K562 (cell line): ENCODE measurements around the gene LDLR. TPM values are rescaled to one million over a fixed set of nuclear protein-coding genes. Genes with fewer than 3 reads are reported as not detected.
A peak's percentile ranks its signal among the peaks of the same experiment; 100 is the strongest.

ENCODE experiments used
- ATAC-seq: fragments of 200-7000 bp; cut with Tn5 transposase; 3 replicates; pipeline ENCODE4 v1.9.1; 2020; ENCODE audit warnings: moderate library complexity
- BruUV-seq: library from RNA; stranded (reverse); fragments of 400-500 nt; replicated peaks from 2 replicates; lab custom pipeline; 2021; lab: Mats Ljungman, UMichigan
- CTCF ChIA-PET: fragments of 300-600 bp; formaldehyde crosslinking; extraction: SDS; loops from one replicate; lab custom pipeline; 2021; ENCODE audit warnings: low intra/inter-chr PET ratio; lab: Yijun Ruan, JAX
- POLR2A ChIA-PET: fragments of 300-600, 350-650 bp; sonication (Branson Sonifier 250); formaldehyde crosslinking; extraction: SDS; loops from one replicate; lab custom pipeline; 2021; ENCODE audit warnings: antibody characterized with exemption, inconsistent platforms; lab: Yijun Ruan, JAX
- DNase-seq, 4 experiments: peaks; one replicate each; pipeline versions ENCODE4 v3.0.0 to v3.0.0-alpha.2; 2011 to 2018; ENCODE audit warnings: low spot score in 3 of 4, mixed read lengths in 3 of 4; ENCODE audit errors: extremely low read depth in 1 of 4
- FAIRE-seq: peaks from 2 replicates; lab custom pipeline; 2011; peaks lifted over from hg19 to GRCh38; lab: Jason Lieb, UNC
- H2AFZ ChIP-seq: 2 replicates; pipeline ENCODE4 v1.6.0; 2011; ENCODE audit warnings: low read depth, low read length, control low read depth, inconsistent platforms
- H3K27ac ChIP-seq: fragments of 200-600 bp; 3 replicates; pipeline ENCODE4 v1.8.0; 2011; ENCODE audit warnings: low read depth, mild to moderate bottlenecking, control low read depth, inconsistent platforms, low read length, moderate library complexity, mixed read lengths; ENCODE audit errors: extremely low read depth
- H3K27me3 ChIP-seq, 2 experiments: fragments of 300-600 bp in 1 of 2; 2 replicates in 1 of 2; 3 replicates in 1 of 2; pipeline versions ENCODE4 v1.6.0 to v1.8.0; 2011; ENCODE audit warnings: inconsistent platforms in 2 of 2, low read length in 2 of 2, mild to moderate bottlenecking in 1 of 2, mixed read lengths in 1 of 2, moderate library complexity in 1 of 2; ENCODE audit not compliant: control insufficient read depth in 2 of 2, insufficient read depth in 2 of 2
- H3K36me3 ChIP-seq: fragments of 300-600 bp; 3 replicates; pipeline ENCODE4 v1.8.0; 2011; ENCODE audit warnings: mild to moderate bottlenecking, low read length, inconsistent platforms; ENCODE audit not compliant: control insufficient read depth, insufficient read depth
- H3K4me1 ChIP-seq, 2 experiments: fragments of 200-600 bp in 1 of 2; replicated peaks in 1 of 2; 2 replicates in 1 of 2; 3 replicates in 1 of 2; pipeline versions ENCODE4 v1.5.1 to v1.8.0; 2011; ENCODE audit warnings: inconsistent platforms in 2 of 2, low read length in 2 of 2, mild to moderate bottlenecking in 1 of 2, mixed read lengths in 1 of 2, moderate library complexity in 1 of 2; ENCODE audit not compliant: control insufficient read depth in 2 of 2, insufficient read depth in 2 of 2
- H3K4me2 ChIP-seq: 2 replicates; pipeline ENCODE4 v1.6.1; 2011; ENCODE audit warnings: low read length, control low read depth, inconsistent platforms, mixed read lengths; ENCODE audit not compliant: insufficient read depth
- H3K4me3 ChIP-seq: fragments of 200-600 bp; sonication (generic), shearing (Covaris generic); 2 replicates; pipeline ENCODE4 v1.5.1; 2016; ENCODE audit warnings: control low read depth, inconsistent platforms
- H3K79me2 ChIP-seq: fragments of 200-600 bp; 3 replicates; pipeline ENCODE4 v1.8.0; 2011; ENCODE audit warnings: low read length, inconsistent platforms; ENCODE audit not compliant: control insufficient read depth, insufficient read depth
- H3K9ac ChIP-seq, 2 experiments: 2 replicates each; pipeline versions ENCODE4 v1.6.0 to v1.6.1; 2011; ENCODE audit warnings: low read depth in 2 of 2, low read length in 2 of 2, control low read depth in 1 of 2, inconsistent platforms in 1 of 2, mild to moderate bottlenecking in 1 of 2, mixed read lengths in 1 of 2; ENCODE audit not compliant: insufficient read depth in 1 of 2
- H3K9me1 ChIP-seq: one replicate; pipeline ENCODE4 v1.6.0; 2011; ENCODE audit warnings: inconsistent platforms, mild to moderate bottlenecking, low read length, moderate library complexity; ENCODE audit not compliant: control insufficient read depth, insufficient read depth
- H3K9me3 ChIP-seq: replicated peaks from 2 replicates; pipeline ENCODE4 v1.5.1; 2011; ENCODE audit warnings: low read depth, low read length, inconsistent platforms; ENCODE audit not compliant: control insufficient read depth, insufficient read depth
- H4K20me1 ChIP-seq: replicated peaks from 2 replicates; pipeline ENCODE4 v1.6.1; 2011; ENCODE audit warnings: low read length, inconsistent platforms, mixed read lengths; ENCODE audit not compliant: control insufficient read depth, insufficient read depth
- BRCA1 ChIP-seq, 2 experiments: fragments of 450-650 bp in 1 of 2; sonication (generic) in 1 of 2; formaldehyde crosslinking in 1 of 2; IDR thresholded peaks; 2 replicates each; pipeline versions ENCODE4 v1.5.0 to v1.6.1; 2017 to 2020; ENCODE audit warnings: mild to moderate bottlenecking in 1 of 2, missing genetic modification reagents in 1 of 2
- ILK ChIP-seq: fragments of 450-650 bp; IDR thresholded peaks from 2 replicates; pipeline ENCODE4 v1.6.1; 2016; ENCODE audit warnings: missing genetic modification characterization, low read depth, mild to moderate bottlenecking, missing compliant biosample characterization, moderate library complexity, borderline replicate concordance
- NFE2 ChIP-seq: IDR thresholded peaks from 2 replicates; pipeline ENCODE4 v1.6.1; 2014; ENCODE audit warnings: antibody characterized with exemption, low read depth
- NR2F6 ChIP-seq: fragments of 450-650 bp; formaldehyde crosslinking; IDR thresholded peaks from 2 replicates; pipeline ENCODE4 v1.4.0; 2020; ENCODE audit warnings: mild to moderate bottlenecking
- NR4A1 ChIP-seq, 2 experiments: fragments of 250-450 bp in 1 of 2; fragments of 450-650 bp in 1 of 2; sonication (Bioruptor Pico) in 1 of 2; IDR thresholded peaks; 2 replicates each; pipeline versions ENCODE4 v1.4.0 to v1.6.1; 2016 to 2020; ENCODE audit warnings: mild to moderate bottlenecking in 2 of 2, missing compliant biosample characterization in 1 of 2, missing genetic modification characterization in 1 of 2, moderate library complexity in 1 of 2
- RFX7 ChIP-seq: fragments of 250-450 bp; sonication (Bioruptor Pico); IDR thresholded peaks from 2 replicates; pipeline ENCODE4 v1.5.1; 2021; ENCODE audit warnings: mild to moderate bottlenecking
- RNF2 ChIP-seq: sonication (generic); IDR thresholded peaks from 2 replicates; pipeline ENCODE4 v1.6.1; 2016
- SMARCE1 ChIP-seq: fragments of 450-650 bp; IDR thresholded peaks from 2 replicates; pipeline ENCODE4 v1.7.1; 2016; ENCODE audit warnings: mild to moderate bottlenecking
- SPI1 ChIP-seq: IDR thresholded peaks from 2 replicates; pipeline ENCODE4 v1.6.1; 2011; ENCODE audit warnings: low read depth, low read length, control low read depth, borderline replicate concordance
- ZBTB40 ChIP-seq, 2 experiments: fragments of 450-650 bp in 1 of 2; sonication (generic) in 1 of 2; formaldehyde crosslinking in 1 of 2; IDR thresholded peaks; 2 replicates each; pipeline versions ENCODE4 v1.7.1 to v1.9.0; 2016 to 2022; ENCODE audit warnings: inconsistent platforms in 1 of 2, mild to moderate bottlenecking in 1 of 2, missing genetic modification reagents in 1 of 2
- ZNF224 ChIP-seq: sonication (generic); formaldehyde crosslinking; IDR thresholded peaks from 2 replicates; pipeline ENCODE4 v1.8.0; 2022; ENCODE audit warnings: mild to moderate bottlenecking, missing genetic modification reagents
- ZNF239 ChIP-seq: fragments of 250-450 bp; sonication (Bioruptor Pico); IDR thresholded peaks from 2 replicates; pipeline ENCODE4 v1.4.0; 2020; ENCODE audit warnings: mild to moderate bottlenecking
- ZNF695 ChIP-seq: fragments of 450-650 bp; formaldehyde crosslinking; IDR thresholded peaks from 2 replicates; pipeline ENCODE4 v1.4.0; 2020; ENCODE audit warnings: mild to moderate bottlenecking, moderate library complexity
- WGBS: fragments of 100-300 bp; shearing (Covaris generic); methylation state at CpG from one replicate; pipeline ENCODE4 v1.1.6; 2016; ENCODE audit warnings: low coverage, mixed read lengths; ENCODE audit not compliant: insufficient coverage; ENCODE audit errors: missing lambda C conversion rate; 5-methylcytosine and 5-hydroxymethylcytosine counted together
- in situ Hi-C: fragments of 300-500 bp; cut with MboI; formaldehyde crosslinking; loops from 4 replicates; pipeline ENCODE4 v1.15.0; 2018; ENCODE audit warnings: inconsistent platforms, mixed read lengths
- intact Hi-C: fragments of 100-400 bp; cut with micrococcal nuclease; formaldehyde crosslinking; loops from 2 replicates; pipeline ENCODE4 v1.14.2; 2022
- polyA plus RNA-seq, 8 experiments: library from polyadenylated mRNA; depleted of rRNA in 4 of 8; stranded (reverse) in 5 of 8; unstranded in 3 of 8; fragments of >200 nt; fragmentation: Nextera tagmentation in 2 of 8; fragmentation: Illumina TruSeq in 1 of 8; extraction: Ambion mirVana in 2 of 8; extraction: Trizol in 1 of 8; gene quantifications; 2 replicates each; pipeline versions ENCODE4 v1.2.1 to v1.2.3, GENCODE V29; 2011 to 2014; ENCODE audit warnings: inconsistent platforms in 1 of 8, missing spikeins in 1 of 8
- total RNA-seq, 7 experiments: library from RNA; depleted of rRNA in 6 of 7; stranded (reverse); fragments of >200 nt in 6 of 7; fragmentation: Illumina TruSeq in 2 of 7; extraction: Trizol in 2 of 7; gene quantifications; 2 replicates each; pipeline versions ENCODE4 v1.2.1 to v1.2.3, GENCODE V29; 2011 to 2021; ENCODE audit warnings: low replicate concordance in 1 of 7

The LDLR gene
- total and polyA plus RNA-seq, 9 of the 15 experiments (the other 6 are each of a cell fraction or from before 2014, with no cell fraction given), result 19.9 to 114 (median 56.3) TPM

- Histone ChIP-seq H3K9me3 (no peaks in the 10 kb centered on the region), H3K9ac (peak overlapping the region; percentile 95 to 99), H3K4me3 (peak overlapping the region; percentile 92), H3K9me1 (no peaks in the 10 kb centered on the region), H3K79me2 (peaks cover 46% of the 10 kb centered on the region), H2AFZ (no peak overlapping the region), H4K20me1 (no peaks in the 10 kb centered on the region), H3K4me1 (peaks cover 14 to 16% of the 10 kb centered on the region in 2 experiments; a peak in 4 of 5 replicates), H3K36me3 (peaks cover 24% of the 10 kb centered on the region; the same call in 2 of the 3 replicates), H3K27ac (peak overlapping the region; percentile 90), H3K27me3 (no peaks in the 10 kb centered on the region), H3K4me2 (peak overlapping the region; percentile 97)
- no peak for FAIRE-seq
- peak; percentile 11; the same call in 2 of the 3 replicates for ATAC-seq
- intact Hi-C loops (loop anchor here (5.0 kb wide), 1 partner anchor 43 kb away; the partner anchor contains the start of gene KANK2), in situ Hi-C loops (no loop called here)
- CTCF ChIA-PET, result no interaction called here
- WGBS, result 0% methylated on average over 6 of the region's 6 CpGs
- DNase-seq, result peak in 1 of 4 experiments; percentile 40
- POLR2A ChIA-PET, result interaction anchor here (0.7 to 8.1 kb wide), 4 partner anchors 9 to 110 kb away, joined by 3 to 52 read pairs (median 6); no protein-coding TSS in a partner anchor
- BruUV-seq, result TSS peak; percentile 56
- no peak for TF ChIP-seq NR4A1 (CRISPR knock-in tag; IDR thresholded peaks at IDR 0.05)
- no peak for TF ChIP-seq NR4A1 (tag; IDR thresholded peaks at IDR 0.05)
- TF ChIP-seq BRCA1 (IDR thresholded peaks at IDR 0.05), result no peak
- no peak for TF ChIP-seq BRCA1 (CRISPR knock-in tag; IDR thresholded peaks at IDR 0.05)
- TF ChIP-seq ZBTB40 (IDR thresholded peaks at IDR 0.05), result peak; percentile 9; the same call in 1 of the 2 replicates
- no peak for TF ChIP-seq ZBTB40 (CRISPR knock-in tag; IDR thresholded peaks at IDR 0.05)
- no peak for TF ChIP-seq NR2F6
- no peak for TF ChIP-seq ILK (tag)
- TF ChIP-seq RNF2, result no peak
- no peak for TF ChIP-seq ZNF695 (CRISPR knock-in tag)
- no peak for TF ChIP-seq RFX7
- no peak for TF ChIP-seq SPI1
- TF ChIP-seq ZNF224 (CRISPR knock-in tag), result no peak
- TF ChIP-seq SMARCE1, result 0 out of 2 replicates have a peak, but pooled peaks have one; percentile 9
- TF ChIP-seq NFE2, result no peak
- no peak for TF ChIP-seq ZNF239 (CRISPR knock-in tag)
Measured at GRCh38 chr19:11154683-11155047, 65.4 kb downstream of the LDLR start.
